K562 (cell line): ENCODE data around the gene TTC39B. TPM values are rescaled to one million over a fixed set of nuclear protein-coding genes. Genes with fewer than 3 reads are reported as not detected.

Experiments
- ATF1 ChIP-seq, 2 experiments: fragments of 450-650 bp in 1 of 2; IDR thresholded peaks; 2 replicates each; pipeline ENCODE4 v1.6.1; 2016; ENCODE audit warnings: missing compliant biosample characterization in 1 of 2, missing genetic modification characterization in 1 of 2
- FOXK2 ChIP-seq, 2 experiments: fragments of 450-650 bp; IDR thresholded peaks in 1 of 2; conservative IDR thresholded peaks in 1 of 2; 2 replicates each; pipeline ENCODE4 v1.6.1; 2016; ENCODE audit warnings: low read depth in 2 of 2, mild to moderate bottlenecking in 1 of 2
- MGA ChIP-seq: fragments of 450-650 bp; IDR thresholded peaks from 2 replicates; pipeline ENCODE4 v1.6.1; 2016; ENCODE audit warnings: mild to moderate bottlenecking, moderate library complexity
- POLR2AphosphoS2 ChIP-seq: IDR thresholded peaks from 2 replicates; pipeline ENCODE4 v1.6.1; 2012; ENCODE audit warnings: low read length, improper control_type of control experiment
- RCOR1 ChIP-seq, 2 experiments: IDR thresholded peaks; 2 replicates each; pipeline ENCODE4 v1.6.1; 2012; ENCODE audit warnings: low read depth in 2 of 2, low read length in 2 of 2, borderline replicate concordance in 1 of 2, improper control_type of control experiment in 1 of 2
- polyA plus RNA-seq, 8 experiments: library from polyadenylated mRNA; depleted of rRNA in 4 of 8; stranded (reverse) in 5 of 8; unstranded in 3 of 8; fragments of >200 nt; fragmentation: Nextera tagmentation in 2 of 8; fragmentation: Illumina TruSeq in 1 of 8; extraction: Ambion mirVana in 2 of 8; extraction: Trizol in 1 of 8; gene quantifications; 2 replicates each; pipeline versions ENCODE4 v1.2.1 to v1.2.3, GENCODE V29; 2011 to 2014; ENCODE audit warnings: inconsistent platforms in 1 of 8, missing spikeins in 1 of 8
- total RNA-seq, 7 experiments: library from RNA; depleted of rRNA in 6 of 7; stranded (reverse); fragments of >200 nt in 6 of 7; fragmentation: Illumina TruSeq in 2 of 7; extraction: Trizol in 2 of 7; gene quantifications; 2 replicates each; pipeline versions ENCODE4 v1.2.1 to v1.2.3, GENCODE V29; 2011 to 2021; ENCODE audit warnings: low replicate concordance in 1 of 7
- TF ChIP-seq, protein P1 (sequence below), 2 experiments: fragments of 450-650 bp in 1 of 2; sonication (generic) in 1 of 2; formaldehyde crosslinking in 1 of 2; IDR thresholded peaks; 2 replicates each; pipeline versions ENCODE4 v1.7.1 to v1.9.0; 2016 to 2022; ENCODE audit warnings: inconsistent platforms in 1 of 2, mild to moderate bottlenecking in 1 of 2, missing genetic modification reagents in 1 of 2

Gene TTC39B
- total and polyA plus RNA-seq, 9 of the 15 experiments (the other 6 are each of a cell fraction or from before 2014, with no cell fraction given) = 0.32 to 1.2 (median 0.95) TPM

- peak; percentile 31 for TF ChIP-seq MGA
- no peak for TF ChIP-seq FOXK2 (conservative IDR thresholded peaks at IDR 0.05 in 1 of 2, IDR thresholded peaks at IDR 0.05 in 1 of 2; ENCODE audit: low read depth in 2 of 2)
- no peak for TF ChIP-seq RCOR1 (IDR thresholded peaks at IDR 0.05; ENCODE audit: borderline replicate concordance in 1 of 2, low read depth in 2 of 2, low read length in 2 of 2)
- no peak for TF ChIP-seq POLR2AphosphoS2
- TF ChIP-seq, protein P1, sequence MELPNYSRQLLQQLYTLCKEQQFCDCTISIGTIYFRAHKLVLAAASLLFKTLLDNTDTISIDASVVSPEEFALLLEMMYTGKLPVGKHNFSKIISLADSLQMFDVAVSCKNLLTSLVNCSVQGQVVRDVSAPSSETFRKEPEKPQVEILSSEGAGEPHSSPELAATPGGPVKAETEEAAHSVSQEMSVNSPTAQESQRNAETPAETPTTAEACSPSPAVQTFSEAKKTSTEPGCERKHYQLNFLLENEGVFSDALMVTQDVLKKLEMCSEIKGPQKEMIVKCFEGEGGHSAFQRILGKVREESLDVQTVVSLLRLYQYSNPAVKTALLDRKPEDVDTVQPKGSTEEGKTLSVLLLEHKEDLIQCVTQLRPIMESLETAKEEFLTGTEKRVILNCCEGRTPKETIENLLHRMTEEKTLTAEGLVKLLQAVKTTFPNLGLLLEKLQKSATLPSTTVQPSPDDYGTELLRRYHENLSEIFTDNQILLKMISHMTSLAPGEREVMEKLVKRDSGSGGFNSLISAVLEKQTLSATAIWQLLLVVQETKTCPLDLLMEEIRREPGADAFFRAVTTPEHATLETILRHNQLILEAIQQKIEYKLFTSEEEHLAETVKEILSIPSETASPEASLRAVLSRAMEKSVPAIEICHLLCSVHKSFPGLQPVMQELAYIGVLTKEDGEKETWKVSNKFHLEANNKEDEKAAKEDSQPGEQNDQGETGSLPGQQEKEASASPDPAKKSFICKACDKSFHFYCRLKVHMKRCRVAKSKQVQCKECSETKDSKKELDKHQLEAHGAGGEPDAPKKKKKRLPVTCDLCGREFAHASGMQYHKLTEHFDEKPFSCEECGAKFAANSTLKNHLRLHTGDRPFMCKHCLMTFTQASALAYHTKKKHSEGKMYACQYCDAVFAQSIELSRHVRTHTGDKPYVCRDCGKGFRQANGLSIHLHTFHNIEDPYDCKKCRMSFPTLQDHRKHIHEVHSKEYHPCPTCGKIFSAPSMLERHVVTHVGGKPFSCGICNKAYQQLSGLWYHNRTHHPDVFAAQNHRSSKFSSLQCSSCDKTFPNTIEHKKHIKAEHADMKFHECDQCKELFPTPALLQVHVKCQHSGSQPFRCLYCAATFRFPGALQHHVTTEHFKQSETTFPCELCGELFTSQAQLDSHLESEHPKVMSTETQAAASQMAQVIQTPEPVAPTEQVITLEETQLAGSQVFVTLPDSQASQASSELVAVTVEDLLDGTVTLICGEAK (IDR thresholded peaks at IDR 0.05) = peak; percentile 74
- TF ChIP-seq, protein P1 (CRISPR knock-in tag; IDR thresholded peaks at IDR 0.05) = no peak
- TF ChIP-seq ATF1 (CRISPR knock-in tag; IDR thresholded peaks at IDR 0.05) = no peak
- TF ChIP-seq ATF1 (tag; IDR thresholded peaks at IDR 0.05) = peak; percentile 61
These were observed 13.2 kb downstream of the TTC39B start (continued) for GRCh38 chr9:15293804-15294316.
